K562 (cell line): ENCODE results near the gene CRLF3. TPM values are rescaled to one million over a fixed set of nuclear protein-coding genes. Genes with fewer than 3 reads are reported as not detected.

Experiments
- ATAC-seq: fragments of 200-7000 bp; cut with Tn5 transposase; 3 replicates; pipeline ENCODE4 v1.9.1; 2020; ENCODE audit warnings: moderate library complexity
- BruUV-seq: library from RNA; stranded (reverse); fragments of 400-500 nt; replicated peaks from 2 replicates; lab custom pipeline; 2021; lab: Mats Ljungman, UMichigan
- CTCF ChIA-PET: fragments of 300-600 bp; formaldehyde crosslinking; extraction: SDS; loops from one replicate; lab custom pipeline; 2021; ENCODE audit warnings: low intra/inter-chr PET ratio; lab: Yijun Ruan, JAX
- POLR2A ChIA-PET: fragments of 300-600, 350-650 bp; sonication (Branson Sonifier 250); formaldehyde crosslinking; extraction: SDS; loops from one replicate; lab custom pipeline; 2021; ENCODE audit warnings: antibody characterized with exemption, inconsistent platforms; lab: Yijun Ruan, JAX
- DNase-seq, 4 experiments: peaks; one replicate each; pipeline versions ENCODE4 v3.0.0 to v3.0.0-alpha.2; 2011 to 2018; ENCODE audit warnings: low spot score in 3 of 4, mixed read lengths in 3 of 4; ENCODE audit errors: extremely low read depth in 1 of 4
- FAIRE-seq: peaks from 2 replicates; lab custom pipeline; 2011; peaks lifted over from hg19 to GRCh38; lab: Jason Lieb, UNC
- H2AFZ ChIP-seq: 2 replicates; pipeline ENCODE4 v1.6.0; 2011; ENCODE audit warnings: low read depth, low read length, control low read depth, inconsistent platforms
- H3K27ac ChIP-seq: fragments of 200-600 bp; 3 replicates; pipeline ENCODE4 v1.8.0; 2011; ENCODE audit warnings: low read depth, mild to moderate bottlenecking, control low read depth, inconsistent platforms, low read length, moderate library complexity, mixed read lengths; ENCODE audit errors: extremely low read depth
- H3K27me3 ChIP-seq, 2 experiments: fragments of 300-600 bp in 1 of 2; 2 replicates in 1 of 2; 3 replicates in 1 of 2; pipeline versions ENCODE4 v1.6.0 to v1.8.0; 2011; ENCODE audit warnings: inconsistent platforms in 2 of 2, low read length in 2 of 2, mild to moderate bottlenecking in 1 of 2, mixed read lengths in 1 of 2, moderate library complexity in 1 of 2; ENCODE audit not compliant: control insufficient read depth in 2 of 2, insufficient read depth in 2 of 2
- H3K36me3 ChIP-seq: fragments of 300-600 bp; 3 replicates; pipeline ENCODE4 v1.8.0; 2011; ENCODE audit warnings: mild to moderate bottlenecking, low read length, inconsistent platforms; ENCODE audit not compliant: control insufficient read depth, insufficient read depth
- H3K4me1 ChIP-seq, 2 experiments: fragments of 200-600 bp in 1 of 2; replicated peaks in 1 of 2; 2 replicates in 1 of 2; 3 replicates in 1 of 2; pipeline versions ENCODE4 v1.5.1 to v1.8.0; 2011; ENCODE audit warnings: inconsistent platforms in 2 of 2, low read length in 2 of 2, mild to moderate bottlenecking in 1 of 2, mixed read lengths in 1 of 2, moderate library complexity in 1 of 2; ENCODE audit not compliant: control insufficient read depth in 2 of 2, insufficient read depth in 2 of 2
- H3K4me2 ChIP-seq: 2 replicates; pipeline ENCODE4 v1.6.1; 2011; ENCODE audit warnings: low read length, control low read depth, inconsistent platforms, mixed read lengths; ENCODE audit not compliant: insufficient read depth
- H3K4me3 ChIP-seq: fragments of 200-600 bp; sonication (generic), shearing (Covaris generic); 2 replicates; pipeline ENCODE4 v1.5.1; 2016; ENCODE audit warnings: control low read depth, inconsistent platforms
- H3K79me2 ChIP-seq: fragments of 200-600 bp; 3 replicates; pipeline ENCODE4 v1.8.0; 2011; ENCODE audit warnings: low read length, inconsistent platforms; ENCODE audit not compliant: control insufficient read depth, insufficient read depth
- H3K9ac ChIP-seq, 2 experiments: 2 replicates each; pipeline versions ENCODE4 v1.6.0 to v1.6.1; 2011; ENCODE audit warnings: low read depth in 2 of 2, low read length in 2 of 2, control low read depth in 1 of 2, inconsistent platforms in 1 of 2, mild to moderate bottlenecking in 1 of 2, mixed read lengths in 1 of 2; ENCODE audit not compliant: insufficient read depth in 1 of 2
- H3K9me1 ChIP-seq: one replicate; pipeline ENCODE4 v1.6.0; 2011; ENCODE audit warnings: inconsistent platforms, mild to moderate bottlenecking, low read length, moderate library complexity; ENCODE audit not compliant: control insufficient read depth, insufficient read depth
- H3K9me3 ChIP-seq: replicated peaks from 2 replicates; pipeline ENCODE4 v1.5.1; 2011; ENCODE audit warnings: low read depth, low read length, inconsistent platforms; ENCODE audit not compliant: control insufficient read depth, insufficient read depth
- H4K20me1 ChIP-seq: replicated peaks from 2 replicates; pipeline ENCODE4 v1.6.1; 2011; ENCODE audit warnings: low read length, inconsistent platforms, mixed read lengths; ENCODE audit not compliant: control insufficient read depth, insufficient read depth
- CBFA2T2 ChIP-seq: fragments of 450-650 bp; conservative IDR thresholded peaks from 2 replicates; pipeline ENCODE4 v1.6.1; 2017; ENCODE audit warnings: mild to moderate bottlenecking
- CREB1 ChIP-seq, 2 experiments: sonication (generic) in 1 of 2; formaldehyde crosslinking in 1 of 2; IDR thresholded peaks; 2 replicates each; pipeline versions ENCODE4 v1.6.1 to v1.8.0; 2012 to 2022; ENCODE audit warnings: inconsistent platforms in 1 of 2, mild to moderate bottlenecking in 1 of 2, missing genetic modification reagents in 1 of 2, moderate library complexity in 1 of 2
- HDGF ChIP-seq: fragments of 450-650 bp; IDR thresholded peaks from 2 replicates; pipeline ENCODE4 v1.6.1; 2016
- HMG20A ChIP-seq: fragments of 450-650 bp; formaldehyde crosslinking; conservative IDR thresholded peaks from 2 replicates; pipeline ENCODE4 v1.4.0; 2020; ENCODE audit warnings: mild to moderate bottlenecking, mixed read lengths
- HMGN3 ChIP-seq: IDR thresholded peaks from 2 replicates; pipeline ENCODE4 v1.6.1; 2011; ENCODE audit warnings: borderline replicate concordance, low read depth, mild to moderate bottlenecking, mixed read lengths, low read length; ENCODE audit not compliant: insufficient read length; ENCODE audit errors: extremely low read depth
- HNRNPK ChIP-seq: fragments of 200-400 bp; formaldehyde crosslinking; IDR thresholded peaks from one replicate; pipeline ENCODE4 v1.6.1; 2018; ENCODE audit warnings: mild to moderate bottlenecking, low read depth, low read length; ENCODE audit not compliant: poor library complexity, severe bottlenecking
- KAT8 ChIP-seq: fragments of 450-650 bp; IDR thresholded peaks from 2 replicates; pipeline ENCODE4 v1.6.1; 2016; ENCODE audit warnings: low read depth, mild to moderate bottlenecking
- POLR2AphosphoS5 ChIP-seq: IDR thresholded peaks from 2 replicates; pipeline ENCODE4 v1.6.1; 2011; ENCODE audit warnings: mild to moderate bottlenecking, low read depth, low read length, moderate library complexity; ENCODE audit not compliant: control insufficient read depth, insufficient read depth
- SRSF3 ChIP-seq: fragments of 200-400 bp; formaldehyde crosslinking; IDR thresholded peaks from 2 replicates; pipeline ENCODE4 v1.6.1; 2016; ENCODE audit warnings: mild to moderate bottlenecking, low read length, moderate library complexity; ENCODE audit not compliant: insufficient read depth
- TCF3 ChIP-seq: sonication (generic); formaldehyde crosslinking; IDR thresholded peaks from 2 replicates; pipeline ENCODE4 v1.4.0; 2020; ENCODE audit warnings: mild to moderate bottlenecking, missing genetic modification reagents
- ZFP36 ChIP-seq: fragments of 150-350 bp; IDR thresholded peaks from 2 replicates; pipeline ENCODE4 v1.6.1; 2018; ENCODE audit warnings: low read length, low read depth; ENCODE audit not compliant: partially characterized antibody
- ZFX ChIP-seq: sonication (generic); formaldehyde crosslinking; IDR thresholded peaks from 2 replicates; pipeline ENCODE4 v1.8.0; 2022; ENCODE audit warnings: mild to moderate bottlenecking, missing genetic modification reagents, moderate library complexity
- WGBS: fragments of 100-300 bp; shearing (Covaris generic); methylation state at CpG from one replicate; pipeline ENCODE4 v1.1.6; 2016; ENCODE audit warnings: low coverage, mixed read lengths; ENCODE audit not compliant: insufficient coverage; ENCODE audit errors: missing lambda C conversion rate; 5-methylcytosine and 5-hydroxymethylcytosine counted together
- in situ Hi-C: fragments of 300-500 bp; cut with MboI; formaldehyde crosslinking; loops from 4 replicates; pipeline ENCODE4 v1.15.0; 2018; ENCODE audit warnings: inconsistent platforms, mixed read lengths
- intact Hi-C: fragments of 100-400 bp; cut with micrococcal nuclease; formaldehyde crosslinking; loops from 2 replicates; pipeline ENCODE4 v1.14.2; 2022
- polyA plus RNA-seq, 8 experiments: library from polyadenylated mRNA; depleted of rRNA in 4 of 8; stranded (reverse) in 5 of 8; unstranded in 3 of 8; fragments of >200 nt; fragmentation: Nextera tagmentation in 2 of 8; fragmentation: Illumina TruSeq in 1 of 8; extraction: Ambion mirVana in 2 of 8; extraction: Trizol in 1 of 8; gene quantifications; 2 replicates each; pipeline versions ENCODE4 v1.2.1 to v1.2.3, GENCODE V29; 2011 to 2014; ENCODE audit warnings: inconsistent platforms in 1 of 8, missing spikeins in 1 of 8
- total RNA-seq, 7 experiments: library from RNA; depleted of rRNA in 6 of 7; stranded (reverse); fragments of >200 nt in 6 of 7; fragmentation: Illumina TruSeq in 2 of 7; extraction: Trizol in 2 of 7; gene quantifications; 2 replicates each; pipeline versions ENCODE4 v1.2.1 to v1.2.3, GENCODE V29; 2011 to 2021; ENCODE audit warnings: low replicate concordance in 1 of 7
- TF ChIP-seq, protein P1 (sequence below): fragments of 200-800 bp; sonication (Bioruptor generic); IDR thresholded peaks from 2 replicates; pipeline ENCODE4 v1.6.1; 2017; ENCODE audit warnings: missing genetic modification characterization, missing compliant biosample characterization
- TF ChIP-seq, protein P2 (sequence below): conservative IDR thresholded peaks from 2 replicates; pipeline ENCODE4 v1.6.1; 2011; ENCODE audit warnings: low read depth, mild to moderate bottlenecking, low read length; ENCODE audit not compliant: control insufficient read depth
- TF ChIP-seq, protein P3 (sequence below): sonication (generic); formaldehyde crosslinking; IDR thresholded peaks from 2 replicates; pipeline ENCODE4 v1.8.0; 2022; ENCODE audit warnings: missing genetic modification reagents, mild to moderate bottlenecking, borderline replicate concordance

CRLF3 gene
- total and polyA plus RNA-seq, 9 of the 15 experiments (the other 6 are each of a cell fraction or from before 2014, with no cell fraction given) = 13.2 to 55.9 (median 29.8) TPM

DNA sequence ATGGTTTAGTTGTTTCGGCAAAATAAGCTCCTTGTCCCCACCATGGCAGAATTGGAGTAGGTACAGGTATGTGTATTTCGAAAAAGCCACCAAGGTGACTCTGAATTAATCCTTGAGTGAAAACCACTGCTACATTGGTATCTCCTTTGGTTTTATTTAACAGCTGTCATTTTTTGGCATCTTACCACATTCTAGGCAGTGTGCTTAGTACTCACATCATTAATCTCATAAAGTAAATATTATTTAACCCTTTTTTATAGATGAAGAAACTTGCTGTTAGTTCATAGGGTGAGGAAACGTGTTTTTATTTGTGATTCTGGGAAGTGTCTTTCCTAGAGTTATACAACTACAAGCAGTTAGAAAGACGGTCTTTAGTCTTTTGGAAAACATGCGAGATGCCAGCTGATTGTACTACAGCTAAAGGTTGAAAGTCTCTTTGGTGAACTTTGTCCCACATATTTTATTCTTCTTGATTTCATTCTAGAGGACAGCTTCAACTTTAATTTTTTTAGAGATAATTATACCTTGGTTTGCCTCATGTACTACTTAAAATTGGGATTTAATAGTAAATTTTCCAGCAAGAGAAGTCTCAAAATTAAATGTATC, 13.8 kb upstream of the CRLF3 start (continued):
- TF ChIP-seq HMG20A (CRISPR knock-in tag) = no peak
- TF ChIP-seq KAT8 = no peak
- TF ChIP-seq ZFP36 = no peak
- TF ChIP-seq SRSF3 = no peak
- TF ChIP-seq, all 486 proteins: peak for 0

DNA sequence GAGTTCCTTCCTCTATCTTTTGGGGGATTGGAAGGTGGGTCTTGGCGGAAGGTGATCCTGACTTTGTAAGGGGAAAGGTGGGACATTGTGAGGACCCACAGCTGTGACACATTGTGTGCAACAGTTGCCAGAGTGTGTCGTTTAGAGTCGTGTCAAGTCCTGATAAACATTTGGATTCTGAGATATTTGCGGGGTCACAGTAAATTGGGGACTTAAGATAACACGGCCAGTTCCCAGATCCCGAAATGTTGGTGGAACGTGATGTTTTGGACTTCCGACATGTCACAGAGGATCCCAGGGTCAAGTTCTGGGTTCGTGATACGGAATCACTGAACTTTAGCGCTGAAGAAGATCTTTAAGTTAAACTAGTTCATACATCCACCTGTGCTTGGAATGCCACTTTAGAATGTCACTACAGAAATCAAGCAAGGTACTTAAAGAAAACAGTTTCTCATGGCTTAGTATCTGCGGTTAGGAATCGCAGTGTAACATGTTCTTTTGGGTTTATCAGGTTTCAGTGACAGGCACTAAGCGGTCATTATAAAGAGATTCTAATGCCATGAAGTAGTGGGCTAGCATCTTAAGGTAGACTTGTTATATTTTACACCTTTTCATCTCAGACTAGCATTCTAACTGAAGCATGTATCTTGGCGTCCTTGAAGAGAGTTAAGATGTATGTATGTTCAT, 8.1 kb upstream of the CRLF3 start:
- peak overlapping the region; percentile 96 to 99 for H3K9ac ChIP-seq
- H3K79me2 ChIP-seq = peaks cover 50% of the 10 kb centered on the region
- FAIRE-seq (peak; percentile 78), DNase-seq (peak in 1 of 4 experiments; percentile 60), ATAC-seq (peak; percentile 34)
- TSS peak; percentile 57 for BruUV-seq
- POLR2A ChIA-PET = interaction anchor here (0.7 to 0.8 kb wide), 3 partner anchors 41 to 860 kb away, joined by 3 read pairs; no protein-coding TSS in a partner anchor
- no peaks in the 10 kb centered on the region for H3K9me1 ChIP-seq
- no peaks in the 10 kb centered on the region; the same call in 1 of the 2 replicates for H4K20me1 ChIP-seq
- H3K27ac ChIP-seq = peak overlapping the region; percentile 95
- intact Hi-C loops (no loop called here), in situ Hi-C loops (no loop called here)
- peak overlapping the region; percentile 86 for H3K4me3 ChIP-seq
- H2AFZ ChIP-seq = peak overlapping the region; percentile 97
- WGBS = under 1% methylated on average over 15 of the region's 15 CpGs
- H3K27me3 ChIP-seq = no peaks in the 10 kb centered on the region
- H3K4me1 ChIP-seq = peaks cover 8 to 10% of the 10 kb centered on the region in 2 experiments; a peak in 4 of 5 replicates
- H3K36me3 ChIP-seq = peaks cover 37% of the 10 kb centered on the region
- CTCF ChIA-PET = no interaction called here
- H3K4me2 ChIP-seq = peak overlapping the region; percentile 98
- H3K9me3 ChIP-seq = no peaks in the 10 kb centered on the region
- 0 out of 2 replicates have a peak, but pooled peaks have one; percentile 59 for TF ChIP-seq HDGF
- no peak for TF ChIP-seq HMGN3
- TF ChIP-seq POLR2AphosphoS5 = 0 out of 2 replicates have a peak, but pooled peaks have one; percentile 17
- no peak for TF ChIP-seq HNRNPK
- TF ChIP-seq, protein P1, sequence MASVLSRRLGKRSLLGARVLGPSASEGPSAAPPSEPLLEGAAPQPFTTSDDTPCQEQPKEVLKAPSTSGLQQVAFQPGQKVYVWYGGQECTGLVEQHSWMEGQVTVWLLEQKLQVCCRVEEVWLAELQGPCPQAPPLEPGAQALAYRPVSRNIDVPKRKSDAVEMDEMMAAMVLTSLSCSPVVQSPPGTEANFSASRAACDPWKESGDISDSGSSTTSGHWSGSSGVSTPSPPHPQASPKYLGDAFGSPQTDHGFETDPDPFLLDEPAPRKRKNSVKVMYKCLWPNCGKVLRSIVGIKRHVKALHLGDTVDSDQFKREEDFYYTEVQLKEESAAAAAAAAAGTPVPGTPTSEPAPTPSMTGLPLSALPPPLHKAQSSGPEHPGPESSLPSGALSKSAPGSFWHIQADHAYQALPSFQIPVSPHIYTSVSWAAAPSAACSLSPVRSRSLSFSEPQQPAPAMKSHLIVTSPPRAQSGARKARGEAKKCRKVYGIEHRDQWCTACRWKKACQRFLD (CRISPR knock-in tag) = 0 out of 2 replicates have a peak, but pooled peaks have one; percentile 41
- TF ChIP-seq, protein P2, sequence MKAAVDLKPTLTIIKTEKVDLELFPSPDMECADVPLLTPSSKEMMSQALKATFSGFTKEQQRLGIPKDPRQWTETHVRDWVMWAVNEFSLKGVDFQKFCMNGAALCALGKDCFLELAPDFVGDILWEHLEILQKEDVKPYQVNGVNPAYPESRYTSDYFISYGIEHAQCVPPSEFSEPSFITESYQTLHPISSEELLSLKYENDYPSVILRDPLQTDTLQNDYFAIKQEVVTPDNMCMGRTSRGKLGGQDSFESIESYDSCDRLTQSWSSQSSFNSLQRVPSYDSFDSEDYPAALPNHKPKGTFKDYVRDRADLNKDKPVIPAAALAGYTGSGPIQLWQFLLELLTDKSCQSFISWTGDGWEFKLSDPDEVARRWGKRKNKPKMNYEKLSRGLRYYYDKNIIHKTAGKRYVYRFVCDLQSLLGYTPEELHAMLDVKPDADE = 0 out of 2 replicates have a peak, but pooled peaks have one; percentile 13
- TF ChIP-seq CREB1 (IDR thresholded peaks at IDR 0.05) = 0 out of 2 replicates have a peak, but pooled peaks have one; percentile 11
- TF ChIP-seq CREB1 (CRISPR knock-in tag; IDR thresholded peaks at IDR 0.05) = no peak
- no peak for TF ChIP-seq ZFX (CRISPR knock-in tag)
- TF ChIP-seq TCF3 (CRISPR knock-in tag) = peak; percentile 5; the same call in 1 of the 2 replicates
- peak; percentile 50; the same call in 1 of the 2 replicates for TF ChIP-seq CBFA2T2
- TF ChIP-seq, protein P3, sequence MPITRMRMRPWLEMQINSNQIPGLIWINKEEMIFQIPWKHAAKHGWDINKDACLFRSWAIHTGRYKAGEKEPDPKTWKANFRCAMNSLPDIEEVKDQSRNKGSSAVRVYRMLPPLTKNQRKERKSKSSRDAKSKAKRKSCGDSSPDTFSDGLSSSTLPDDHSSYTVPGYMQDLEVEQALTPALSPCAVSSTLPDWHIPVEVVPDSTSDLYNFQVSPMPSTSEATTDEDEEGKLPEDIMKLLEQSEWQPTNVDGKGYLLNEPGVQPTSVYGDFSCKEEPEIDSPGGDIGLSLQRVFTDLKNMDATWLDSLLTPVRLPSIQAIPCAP (CRISPR knock-in tag) = no peak
